GM12872 (cell line): ENCODE data around the gene RRM2.

Experiments used
- CTCF ChIP-seq: IDR thresholded peaks from 3 replicates; pipeline ENCODE4 v1.5.1; 2011; ENCODE audit warnings: low read depth, mild to moderate bottlenecking, low read length, moderate library complexity; ENCODE audit not compliant: insufficient read depth

Gene RRM2

GRCh38 chr2:10169053-10169578 lies 46.6 kb downstream of the RRM2 start:
- no peak for TF ChIP-seq CTCF

- TF ChIP-seq CTCF: no peak
Measured at GRCh38 chr2:10169581-10169980, 47.0 kb downstream of the RRM2 start.

GRCh38 chr2:10170256-10170655 lies 47.7 kb downstream of the RRM2 start:
- TF ChIP-seq CTCF: no peak

- TF ChIP-seq CTCF: no peak
Measured at GRCh38 chr2:10171006-10171800, 48.7 kb downstream of the RRM2 start.

- no peak for TF ChIP-seq CTCF
Measured at GRCh38 chr2:10172033-10172871, 49.7 kb downstream of the RRM2 start.

- no peak for TF ChIP-seq CTCF
Measured at GRCh38 chr2:10173258-10174005, 50.9 kb downstream of the RRM2 start.

GRCh38 chr2:10174173-10174572 lies 51.6 kb downstream of the RRM2 start:
- no peak for TF ChIP-seq CTCF
